NB4 (cell line): ENCODE data around the gene GNG3.

Source experiments
- DNase-seq: peaks from one replicate; pipeline ENCODE4 v3.0.0; 2010; ENCODE audit warnings: low read depth
- H3K4me3 ChIP-seq: one replicate; pipeline ENCODE4 v1.5.1; 2011; ENCODE audit warnings: mild to moderate bottlenecking, low read depth, low read length, moderate library complexity
- CTCF ChIP-seq: IDR thresholded peaks from one replicate; pipeline ENCODE4 v1.5.1; 2012; ENCODE audit warnings: low read depth, low read length
- MAX ChIP-seq: IDR thresholded peaks from 2 replicates; pipeline ENCODE4 v1.6.1; 2011; ENCODE audit warnings: low read depth, low read length
- MYC ChIP-seq: IDR thresholded peaks from 2 replicates; pipeline ENCODE4 v1.6.1; 2011; ENCODE audit warnings: low read depth, low read length
- POLR2A ChIP-seq: IDR thresholded peaks from 2 replicates; pipeline ENCODE4 v1.6.1; 2011; ENCODE audit warnings: mild to moderate bottlenecking; ENCODE audit not compliant: insufficient read length; ENCODE audit errors: extremely low read depth

The GNG3 gene

GRCh38 chr11:62752177-62752785 is 44.8 kb downstream of the GNG3 start:
- TF ChIP-seq CTCF = no peak
- TF ChIP-seq MYC = no peak
- no peak for TF ChIP-seq POLR2A
- no peak for TF ChIP-seq MAX
- no peak overlapping the region for H3K4me3 ChIP-seq
- DNase-seq = no peak

GRCh38 chr11:62752994-62753735 is 45.7 kb downstream of the GNG3 start:
- DNase-seq = no peak
- no peak for TF ChIP-seq CTCF
- no peak for TF ChIP-seq POLR2A
- TF ChIP-seq MYC = no peak
- TF ChIP-seq MAX = no peak
- peak overlapping the region; percentile 92 for H3K4me3 ChIP-seq

- peak within 1 kb of the TSS; percentile 92 for H3K4me3 ChIP-seq
- DNase-seq = peak; percentile 100
- TF ChIP-seq MAX (peak; percentile 72; the same call in 1 of the 2 replicates), POLR2A (peak; percentile 97), MYC (peak; percentile 58; the same call in 1 of the 2 replicates), CTCF (no peak)
Measured at GRCh38 chr11:62753736-62754603, 46.5 kb downstream of the GNG3 start, which contains the start of gene ZBTB3. ZBTB3 (minus strand) TSS chr11:62754160; CDS start chr11:62753664, 496 bp downstream.

GRCh38 chr11:62755086-62755615 is 47.7 kb downstream of the GNG3 start:
- no peak for DNase-seq
- H3K4me3 ChIP-seq = no peak overlapping the region
- TF ChIP-seq MYC (no peak), CTCF (no peak), MAX (no peak), POLR2A (no peak)

- no peak for DNase-seq
- no peak overlapping the region for H3K4me3 ChIP-seq
- TF ChIP-seq MYC (no peak), MAX (no peak), CTCF (no peak), POLR2A (no peak)
Measured at GRCh38 chr11:62757846-62758788, 50.6 kb downstream of the GNG3 start.
